ENCODE data around the gene SLC25A5. TPM values are rescaled to one million over a fixed set of nuclear protein-coding genes. Genes with fewer than 3 reads are reported as not detected.
"Not testable (repeated sequence)": the region's sequence is repeated elsewhere in the genome, so short reads cannot be mapped to it uniquely, and the experiment has no call there.

The SLC25A5 gene
- total RNA-seq, 1 donor from 2014 or later: 344 TPM

DNA sequence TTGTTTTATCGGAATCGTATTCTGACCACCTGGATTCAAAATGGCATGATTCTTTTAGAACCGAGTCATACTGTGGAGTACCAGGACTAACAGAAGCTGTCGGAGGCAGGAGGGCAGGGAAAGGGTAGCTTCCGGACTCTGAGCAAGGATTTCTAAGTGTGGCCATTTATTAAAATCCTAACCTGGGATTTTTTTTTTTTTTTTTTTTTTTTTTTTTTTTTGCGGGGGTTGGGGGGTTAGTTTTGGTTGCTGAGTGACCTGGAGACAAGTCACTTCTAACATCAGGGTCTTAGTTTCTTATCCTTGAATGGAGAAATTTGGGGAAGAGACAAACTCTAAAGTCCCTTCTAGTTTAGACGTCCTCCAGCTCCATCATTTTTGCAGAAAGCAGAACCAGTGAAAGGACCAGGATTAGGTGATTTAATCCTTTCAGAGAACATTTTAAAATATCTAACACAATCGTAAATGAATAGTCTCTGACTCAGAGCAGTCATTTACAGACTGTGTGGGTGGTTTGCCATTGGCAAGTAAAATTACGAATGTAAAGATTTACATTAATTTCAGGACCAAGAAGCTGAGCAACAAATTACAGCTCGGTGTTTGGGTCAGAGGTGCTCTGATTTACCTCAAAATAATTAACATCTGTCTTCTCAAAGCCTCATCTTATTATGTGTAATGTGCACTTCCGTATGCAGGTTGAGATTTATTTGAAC is 7.3 kb downstream of the SLC25A5 start:
- no peak for DNase-seq (ENCODE audit: low read depth, low spot score)

DNA sequence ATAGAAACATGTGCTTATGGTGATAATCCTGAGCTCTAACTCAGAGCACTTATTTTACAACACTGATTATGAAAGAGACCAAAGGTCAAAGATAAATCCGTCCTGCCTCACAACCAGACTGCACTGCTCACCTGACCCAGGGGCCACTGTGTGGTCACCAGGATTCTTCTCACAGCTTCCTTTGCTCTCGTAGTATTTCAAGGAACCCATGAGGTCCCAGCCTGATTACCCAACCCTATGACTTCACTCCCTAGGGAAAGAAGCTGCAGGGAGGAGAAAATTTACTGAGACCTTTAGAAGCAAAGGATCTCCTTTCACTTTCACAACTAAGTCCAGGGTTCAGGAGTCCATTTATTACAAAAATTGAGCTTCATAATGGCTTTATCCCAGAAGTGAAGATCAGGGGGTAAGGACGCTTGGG is 9.6 kb downstream of the SLC25A5 start:
- DNase-seq (ENCODE audit: low read depth, low spot score): no peak

DNA sequence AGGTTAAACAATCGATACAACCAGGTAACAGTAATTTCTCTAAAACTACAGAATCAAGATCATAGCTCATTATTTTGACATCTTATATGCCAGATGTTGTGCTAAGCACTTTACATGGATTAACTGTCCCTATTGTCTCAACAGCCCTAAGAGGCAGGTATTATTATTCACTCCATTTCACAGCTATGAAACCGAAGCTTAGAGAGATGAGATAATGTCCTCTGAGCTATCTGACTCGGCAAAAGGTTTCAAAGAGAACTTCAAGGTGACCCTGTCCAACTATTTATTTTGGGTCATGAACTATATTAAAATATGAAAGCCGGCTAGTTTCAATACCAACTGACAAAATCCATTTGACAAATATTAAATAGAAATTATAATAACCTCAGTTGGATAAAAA is 10.3 kb downstream of the SLC25A5 start:
- no peak for DNase-seq (ENCODE audit: low read depth, low spot score)

DNA sequence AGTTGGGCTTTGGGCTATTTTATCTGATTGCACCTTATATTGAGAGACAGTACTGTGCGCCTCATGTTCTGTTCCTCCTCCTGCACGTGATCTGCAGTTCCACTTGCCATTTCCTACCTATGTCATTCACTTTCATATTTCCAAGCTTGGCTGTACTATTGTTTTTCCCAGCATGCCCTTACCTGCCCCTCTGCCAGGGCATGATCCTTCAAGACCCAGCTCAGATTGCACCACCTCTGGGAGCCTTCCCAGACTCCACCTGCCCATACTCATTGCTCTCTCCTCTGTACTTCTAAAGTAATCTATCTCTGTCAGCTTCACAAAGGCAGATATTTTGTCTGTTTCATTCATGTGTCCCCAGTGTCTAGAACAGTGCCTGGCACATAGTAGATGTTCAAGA is 11.6 kb downstream of the SLC25A5 start:
- no peak for DNase-seq (ENCODE audit: low read depth, low spot score)

DNA sequence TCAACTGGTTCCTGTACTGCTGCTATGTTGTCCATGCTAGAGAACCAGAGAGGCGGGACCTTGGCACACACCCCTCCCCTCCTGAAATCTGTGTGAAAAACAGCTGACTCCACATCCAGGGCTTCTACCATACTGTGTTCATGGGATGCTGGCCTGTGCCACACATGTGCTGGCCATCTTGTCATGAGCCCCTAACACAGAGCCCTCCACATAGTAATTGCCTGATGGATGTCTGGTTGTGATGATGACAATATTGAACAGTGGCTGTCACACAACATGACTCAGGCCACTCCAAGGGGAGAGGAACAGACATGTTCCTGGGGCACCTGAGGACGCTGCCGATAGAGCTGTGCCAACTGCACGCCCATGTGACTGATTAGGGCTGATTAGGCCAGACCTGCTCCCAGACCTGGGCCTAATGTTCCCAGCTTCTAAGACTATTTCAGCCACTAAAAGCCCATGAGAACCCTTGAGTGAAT is 13.1 kb downstream of the SLC25A5 start:
- DNase-seq (ENCODE audit: low read depth, low spot score): no peak

DNA sequence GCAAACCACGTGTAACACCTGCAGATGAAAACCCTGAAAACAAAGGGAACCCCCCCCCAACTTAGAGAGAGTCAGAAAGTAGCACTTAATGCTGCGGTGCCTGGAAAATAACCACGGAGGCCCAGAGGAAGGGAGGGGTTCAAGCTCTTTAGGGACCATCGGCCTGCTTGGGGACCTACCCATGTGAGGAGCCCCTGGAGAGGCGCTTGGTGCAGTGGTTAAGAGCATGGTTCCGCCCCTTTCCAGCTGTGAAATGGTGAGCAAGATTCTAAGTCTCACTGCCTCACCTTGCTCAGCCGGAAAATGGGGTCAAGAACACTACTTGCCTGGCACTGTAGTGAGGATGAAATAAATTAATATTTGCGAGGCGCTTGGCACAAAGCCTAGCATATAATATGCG is 13.8 kb downstream of the SLC25A5 start:
- DNase-seq (ENCODE audit: low read depth, low spot score): no peak

DNA sequence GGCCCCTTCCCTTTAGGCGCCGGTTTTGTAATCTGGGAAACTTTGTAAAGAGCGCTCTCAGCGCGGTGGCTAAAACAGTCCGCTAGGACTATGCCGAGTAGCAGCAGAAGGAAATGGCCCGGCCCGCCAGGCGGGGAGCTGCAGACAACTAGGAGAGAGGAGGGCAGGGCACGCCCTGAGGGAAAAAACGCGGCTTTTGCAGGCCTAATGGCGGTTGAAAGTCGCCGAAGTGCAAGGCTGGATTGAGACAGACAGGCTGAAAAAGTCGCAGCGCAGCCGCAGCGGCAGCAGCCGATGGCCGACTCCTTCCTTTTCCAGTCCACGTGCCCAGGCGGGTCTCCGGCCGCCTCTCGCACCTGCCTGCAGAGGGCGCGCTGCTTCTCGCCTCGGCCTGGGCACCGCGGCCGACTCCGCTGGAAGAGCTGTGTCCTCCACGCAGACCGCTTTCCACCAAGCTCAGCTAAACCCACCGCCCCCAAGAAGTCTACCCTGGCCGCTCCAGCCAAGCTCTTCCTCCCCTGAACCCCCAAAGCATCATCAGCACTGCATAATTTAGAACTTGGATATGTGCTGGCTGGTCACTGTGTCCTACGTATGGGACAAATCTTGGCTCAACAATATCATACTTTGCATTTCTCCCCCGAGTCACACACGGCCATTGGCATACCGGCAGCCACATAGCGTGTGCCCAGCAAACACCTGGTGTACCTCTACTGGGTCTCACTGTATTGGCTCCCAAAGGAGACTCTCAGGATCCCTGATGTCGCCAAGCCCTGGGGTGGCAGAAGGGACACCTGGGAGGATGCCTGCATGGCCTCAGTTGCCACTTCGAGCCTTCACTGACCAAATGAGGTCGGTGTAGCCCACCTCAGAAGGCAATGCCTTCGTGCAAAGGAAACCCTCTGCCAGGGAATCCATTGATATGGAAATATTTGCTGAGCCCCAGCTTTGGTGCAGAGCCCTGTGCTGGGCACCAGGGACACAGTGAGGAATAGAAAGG is 14.5 kb downstream of the SLC25A5 start:
- no peak for DNase-seq (ENCODE audit: low read depth, low spot score)

DNA sequence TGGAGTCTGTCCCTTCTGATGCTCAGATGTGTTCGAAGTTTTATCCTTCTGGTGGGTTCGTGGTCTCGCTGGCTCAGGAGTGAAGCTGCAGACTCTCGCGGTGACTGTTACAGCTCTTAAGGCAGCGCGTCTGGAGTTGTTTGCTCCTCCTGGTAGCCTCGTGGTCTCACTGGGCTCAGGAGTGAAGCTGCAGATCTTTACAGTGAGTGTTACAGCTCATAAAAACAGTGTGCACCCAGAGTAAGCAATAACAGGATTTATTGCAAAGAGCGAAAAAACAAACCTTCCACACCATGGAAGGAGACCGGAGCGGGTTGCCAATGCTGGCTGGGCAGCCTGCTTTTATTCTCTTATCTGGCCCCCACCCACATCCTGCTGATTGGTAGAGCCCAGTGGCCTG is 18.5 kb downstream of the SLC25A5 start:
- DNase-seq (ENCODE audit: low read depth, low spot score): no peak

DNA sequence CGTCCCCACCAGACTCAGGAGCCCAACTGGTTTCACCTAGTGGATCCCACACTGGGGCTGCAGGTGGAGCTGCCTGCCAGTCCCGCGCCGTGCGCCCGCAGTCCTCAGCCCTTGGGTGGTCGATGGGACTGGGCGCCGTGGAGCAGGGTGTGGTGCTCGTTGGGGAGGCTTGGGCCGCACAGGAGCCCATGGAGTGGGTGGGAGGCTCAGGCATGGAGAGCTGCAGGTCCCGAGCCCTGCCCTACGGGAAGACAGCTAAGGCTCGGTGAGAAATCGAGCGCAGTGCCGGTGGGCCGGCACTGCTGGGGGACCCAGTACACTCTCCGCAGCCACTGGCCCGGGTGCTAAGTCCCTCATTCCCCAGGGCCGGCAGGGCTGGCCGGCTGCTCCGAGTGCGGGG is 19.5 kb downstream of the SLC25A5 start:
- not testable (repeated sequence) for DNase-seq (ENCODE audit: low read depth, low spot score)

DNA sequence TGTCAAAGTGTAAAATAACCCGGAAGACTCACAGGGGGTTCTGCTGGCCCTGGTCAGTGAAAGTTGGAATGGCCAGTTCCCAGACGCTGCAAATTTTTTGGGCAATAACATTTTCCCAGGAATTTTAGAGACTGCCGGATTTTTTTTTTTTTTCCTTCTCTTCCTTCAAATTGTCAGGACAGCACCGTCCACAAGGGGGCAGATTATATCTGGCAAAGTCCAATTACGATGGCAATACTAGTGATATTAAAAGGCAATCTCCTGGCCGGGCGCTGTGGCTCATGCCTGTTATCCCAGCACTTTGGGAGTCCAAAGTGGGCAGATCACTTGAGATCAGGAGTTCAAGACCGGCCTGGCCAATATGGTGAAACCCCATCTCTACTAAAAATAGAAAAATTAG is 20.5 kb downstream of the SLC25A5 start:
- DNase-seq (ENCODE audit: low read depth, low spot score): no peak

DNA sequence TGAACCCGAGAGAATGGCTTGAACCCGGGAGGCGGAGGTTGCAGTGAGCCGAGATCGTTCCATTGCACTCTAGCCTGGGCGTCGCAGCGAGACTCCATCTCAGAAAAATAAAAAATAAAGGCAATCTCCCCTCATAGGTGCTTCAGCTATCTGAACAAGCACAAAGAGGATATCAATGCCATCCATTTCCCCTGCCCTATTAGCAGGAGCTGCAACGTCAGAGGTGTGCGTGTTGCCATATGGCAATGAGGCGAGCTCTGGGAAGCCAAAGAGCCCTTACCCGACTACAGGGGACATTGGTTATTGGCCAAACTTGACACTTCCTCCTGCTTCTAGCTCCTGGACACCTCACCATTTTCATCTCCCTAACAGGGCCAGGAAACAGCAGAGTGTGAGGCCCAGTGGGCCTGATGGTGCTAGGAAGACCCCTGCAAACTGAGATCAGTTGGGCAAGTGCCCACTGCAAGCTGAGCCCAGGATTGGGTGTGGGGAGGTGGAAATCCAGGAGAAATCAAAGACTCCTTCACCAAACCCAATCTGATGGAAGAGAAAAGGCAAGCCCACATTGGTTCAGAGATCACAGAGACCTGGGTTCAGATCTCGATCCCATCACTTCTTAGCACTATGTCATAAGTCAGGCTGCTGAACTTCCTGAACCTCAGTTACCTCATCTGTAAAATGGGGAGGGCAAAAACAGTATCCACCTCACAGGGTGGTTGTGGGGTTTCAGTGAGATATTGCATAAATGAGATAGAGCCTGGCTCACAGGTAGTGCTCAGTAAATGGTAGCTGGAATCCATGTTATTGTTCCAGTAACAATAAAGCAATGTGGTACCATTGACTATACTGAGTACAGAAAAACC is 21.2 kb downstream of the SLC25A5 start:
- DNase-seq (ENCODE audit: low read depth, low spot score): no peak

DNA sequence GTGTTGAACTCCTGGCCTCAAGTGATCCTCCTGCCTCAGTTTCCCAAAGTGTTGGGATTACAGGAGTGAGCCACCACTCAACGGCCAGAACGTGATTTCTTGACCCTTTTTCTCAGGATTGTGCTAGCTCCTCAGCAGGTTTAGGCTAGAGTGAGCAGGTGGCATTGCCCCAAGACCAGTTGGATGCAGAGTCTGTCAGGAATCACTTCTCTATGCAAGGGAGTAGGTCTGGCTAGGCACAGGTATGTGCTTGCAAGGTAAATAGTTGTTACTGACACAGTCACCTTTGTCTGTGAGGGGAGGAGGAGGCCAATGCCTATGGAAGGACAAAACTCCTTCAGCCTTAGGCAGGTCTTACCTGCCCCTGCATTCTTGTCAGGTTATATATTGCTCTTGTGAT is 24.2 kb downstream of the SLC25A5 start:
- no peak for DNase-seq (ENCODE audit: low read depth, low spot score)

DNA sequence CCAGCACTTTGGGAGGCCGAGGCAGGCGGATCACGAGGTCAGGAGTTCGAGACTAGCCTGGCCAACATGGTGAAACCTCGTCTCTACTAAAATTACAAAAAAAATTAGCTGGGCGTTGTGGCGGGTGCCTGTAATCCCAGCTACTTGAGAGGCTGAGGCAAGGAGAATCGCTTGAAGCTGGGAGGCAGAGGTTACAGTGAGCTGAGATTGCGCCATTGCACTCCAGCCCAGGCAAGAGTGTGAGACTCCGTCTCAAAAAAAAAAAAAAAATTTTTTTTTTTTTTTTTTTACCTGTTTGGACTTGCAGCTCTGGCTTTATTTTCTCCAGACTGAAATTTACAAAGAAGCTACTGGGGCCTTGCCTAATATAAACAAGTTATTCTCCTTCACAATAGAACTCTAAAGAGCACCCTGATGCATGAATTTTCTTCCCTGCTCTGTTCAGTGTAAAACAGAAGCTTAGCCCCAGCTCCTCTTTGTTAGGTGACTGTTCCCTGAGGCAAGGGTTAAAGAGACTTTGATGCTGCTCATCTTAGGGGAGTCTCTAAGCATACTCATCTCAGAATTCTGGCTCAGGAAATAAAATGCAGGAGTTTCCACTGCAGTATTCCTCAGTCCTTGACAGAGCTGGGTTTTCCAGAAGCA is 25.7 kb downstream of the SLC25A5 start:
- not testable (repeated sequence) for DNase-seq (ENCODE audit: low read depth, low spot score)

DNA sequence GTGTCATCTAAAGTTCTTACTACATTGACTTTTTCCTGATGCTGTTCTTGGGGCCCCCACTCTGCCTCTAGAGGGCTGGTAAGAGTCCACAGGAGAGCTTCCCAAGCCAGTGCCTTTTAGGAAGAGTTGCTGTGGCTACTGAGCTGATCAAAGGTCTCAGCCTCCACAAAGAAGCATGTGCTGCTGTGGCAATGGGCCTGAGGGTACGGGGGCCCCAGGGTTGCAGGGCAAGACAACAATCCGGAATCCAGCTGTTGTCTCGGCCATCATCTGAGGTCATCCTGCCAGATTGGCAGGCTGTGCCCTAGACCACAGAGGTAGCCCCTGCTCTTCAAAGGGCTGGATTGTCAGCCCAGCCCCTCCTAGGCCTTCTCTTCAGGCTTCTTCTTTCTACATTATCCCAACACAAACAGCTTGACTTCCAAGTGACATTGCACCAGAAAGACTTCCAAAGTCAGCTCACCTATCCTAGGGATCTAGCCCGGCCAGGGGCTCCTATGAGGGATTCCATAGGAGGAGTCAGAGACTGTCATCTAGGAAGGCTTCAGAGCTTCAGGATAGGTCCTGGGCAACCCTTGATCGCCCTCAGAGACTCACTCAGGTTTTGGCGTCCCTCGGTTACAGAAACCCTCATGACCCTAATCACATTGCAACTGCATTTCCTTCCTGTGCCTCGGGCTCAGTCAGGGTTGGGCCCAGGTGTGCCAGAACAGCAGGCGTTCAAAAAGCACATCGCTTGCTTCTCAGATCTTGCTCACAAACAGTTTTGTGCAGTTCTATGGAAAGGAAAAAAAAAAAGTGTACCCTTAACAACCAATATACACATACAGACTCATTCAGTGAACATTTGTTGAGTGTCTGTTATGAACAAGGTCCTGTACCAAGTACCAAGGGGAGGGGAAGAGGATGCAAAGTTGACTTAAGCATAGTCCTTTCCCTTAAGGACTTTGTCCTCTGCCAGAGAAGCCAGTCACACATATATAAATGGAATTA is 27.8 kb downstream of the SLC25A5 start:
- no peak for DNase-seq (ENCODE audit: low read depth, low spot score)

DNA sequence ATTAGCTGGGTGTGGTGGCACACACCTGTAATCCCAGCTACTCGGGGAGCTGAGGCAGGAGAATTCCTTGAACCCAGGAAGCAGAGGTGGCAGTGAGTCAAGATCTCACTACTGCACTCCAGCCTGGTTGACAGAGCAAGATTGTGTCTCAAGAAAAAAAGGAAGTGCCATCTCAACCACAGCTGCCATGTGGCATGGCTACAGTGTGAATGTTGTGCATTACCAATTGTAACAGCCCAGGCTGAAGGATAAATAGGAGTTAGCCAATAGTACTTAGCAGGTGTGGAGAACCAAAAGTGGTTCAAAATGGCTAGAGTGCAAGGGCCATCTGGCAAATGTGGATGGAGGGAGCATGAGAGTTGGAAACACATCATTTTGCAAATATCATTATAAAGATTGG is 28.9 kb downstream of the SLC25A5 start:
- no peak for DNase-seq (ENCODE audit: low read depth, low spot score)

DNA sequence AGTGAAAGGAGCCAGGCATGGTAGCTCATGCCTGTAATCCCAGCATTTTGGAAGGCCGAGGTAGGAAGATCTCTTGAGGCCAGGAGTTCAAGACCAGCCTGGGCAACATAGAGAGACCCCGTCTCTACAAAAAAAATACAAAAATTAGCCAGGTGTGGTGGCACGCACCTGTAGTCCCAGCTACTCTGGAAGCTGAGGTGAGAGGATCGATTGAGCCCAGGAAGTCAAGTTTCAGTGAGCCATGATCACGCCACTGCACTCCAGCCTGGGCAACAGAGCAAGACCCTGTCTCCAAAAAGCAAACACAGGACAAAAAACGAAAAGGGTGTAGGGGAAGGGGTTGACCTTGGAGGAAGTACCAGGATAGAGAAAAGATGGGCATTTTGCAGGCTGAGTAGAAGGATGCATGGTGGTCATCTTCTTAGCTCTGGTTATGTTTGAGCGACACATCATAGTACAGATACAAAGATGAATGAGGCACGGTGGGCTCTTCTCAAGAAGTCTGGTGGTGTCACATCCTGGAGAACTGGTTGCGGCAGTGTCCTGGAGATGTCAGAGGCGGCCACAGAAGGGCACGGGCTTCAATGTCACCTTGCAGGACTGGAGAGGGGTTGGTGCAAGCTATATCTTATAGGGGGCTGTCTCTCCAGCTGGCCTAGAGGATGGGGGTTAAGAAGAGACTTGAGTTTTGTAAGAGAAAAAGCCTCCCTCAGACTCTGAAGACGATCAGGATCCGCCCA is 32.0 kb downstream of the SLC25A5 start:
- no peak for DNase-seq (ENCODE audit: low read depth, low spot score)

DNA sequence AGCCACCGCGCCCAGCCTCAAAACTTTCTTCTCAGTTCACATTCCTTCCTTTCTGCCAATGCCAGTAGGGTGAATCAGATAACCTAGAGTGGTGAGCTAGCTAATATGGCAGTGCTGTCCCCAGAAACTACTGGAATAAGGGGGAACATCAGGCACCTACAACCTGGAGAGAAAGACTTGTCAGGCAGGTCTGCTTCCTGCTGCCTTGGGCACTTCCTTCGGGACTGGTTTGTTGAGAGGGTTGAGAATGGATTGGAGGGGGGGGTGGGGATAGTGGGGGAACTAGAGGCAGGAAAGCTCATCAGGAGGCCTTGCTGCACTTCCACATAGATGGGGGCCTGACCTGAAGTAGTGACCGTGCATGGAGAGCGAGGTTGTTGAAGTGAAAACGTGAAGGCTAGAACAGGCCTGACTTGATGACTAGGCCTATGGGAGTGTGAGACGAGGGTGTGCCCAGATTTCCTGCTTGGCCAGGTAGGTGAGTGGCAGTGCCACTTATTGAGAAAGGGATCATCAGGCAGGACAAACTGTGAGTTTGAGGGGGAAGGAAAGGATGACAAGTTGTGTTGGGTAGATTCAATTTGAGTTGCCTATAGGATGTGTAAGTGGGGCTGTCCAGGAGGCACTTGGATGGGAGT is 33.4 kb downstream of the SLC25A5 start:
- no peak for DNase-seq (ENCODE audit: low read depth, low spot score)

DNA sequence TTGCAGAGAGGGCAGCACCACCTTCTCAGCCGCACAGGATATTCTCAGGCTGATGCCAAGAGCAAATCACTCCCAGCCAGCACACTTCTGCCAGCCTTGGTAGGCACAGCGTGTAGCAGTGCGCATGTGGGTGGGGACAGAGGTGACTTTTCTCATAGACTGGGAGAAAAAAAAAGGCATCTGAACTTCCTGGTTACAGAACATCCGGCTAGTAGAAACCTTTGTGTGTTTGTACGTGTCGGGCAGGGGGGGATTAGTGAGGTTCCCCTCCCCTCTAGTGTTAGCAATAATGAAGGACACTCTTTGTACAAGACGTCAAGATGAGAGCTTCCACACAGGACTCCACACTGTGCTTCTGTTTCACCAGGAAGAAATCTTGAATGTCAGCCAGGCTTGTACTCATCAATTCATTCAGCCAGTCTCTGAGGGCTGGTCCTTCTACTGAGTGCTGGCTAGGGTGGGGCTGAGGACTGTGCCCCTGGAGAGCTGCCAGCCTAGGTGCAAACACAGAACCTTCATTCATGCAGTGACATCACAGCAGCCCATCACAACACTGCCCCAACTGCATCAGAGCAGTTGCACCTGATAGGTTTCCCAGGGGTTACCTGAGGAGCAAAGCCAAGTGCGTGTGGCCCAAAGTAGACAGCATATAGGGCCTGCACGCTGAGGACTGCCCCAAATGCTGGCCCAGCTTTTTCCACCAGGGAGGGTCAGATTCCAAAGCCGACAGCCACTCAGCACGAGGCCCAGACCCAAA is 34.7 kb downstream of the SLC25A5 start:
- no peak for DNase-seq (ENCODE audit: low read depth, low spot score)
